H9 (cell line): Measurements from ENCODE around the gene KCNIP4. TPM values are rescaled to one million over a fixed set of nuclear protein-coding genes. Genes with fewer than 3 reads are reported as not detected.
A peak's percentile ranks its signal among the peaks of the same experiment; 100 is the strongest.

Experiments used
- DNase-seq: peaks from one replicate; pipeline ENCODE4 v3.0.0-alpha.2; 2017
- H2AFZ ChIP-seq: one replicate; pipeline ENCODE4 v1.6.1; 2013; ENCODE audit warnings: mild to moderate bottlenecking, low read length, control low read depth, moderate library complexity
- H2AK5ac ChIP-seq: 2 replicates; pipeline ENCODE4 v1.6.1; 2013; ENCODE audit warnings: low read length, control low read depth, mixed read lengths; ENCODE audit not compliant: insufficient read length
- H2BK120ac ChIP-seq: one replicate; pipeline ENCODE4 v1.6.1; 2013; ENCODE audit warnings: low read depth, mild to moderate bottlenecking, low read length, control low read depth, inconsistent platforms; ENCODE audit not compliant: poor library complexity, severe bottlenecking
- H2BK12ac ChIP-seq: 2 replicates; pipeline ENCODE4 v1.6.1; 2013; ENCODE audit warnings: low read length, control low read depth, mixed read lengths, low read depth; ENCODE audit not compliant: insufficient read length
- H2BK15ac ChIP-seq: 2 replicates; pipeline ENCODE4 v1.6.1; 2013; ENCODE audit warnings: low read depth, low read length, control low read depth
- H2BK20ac ChIP-seq: one replicate; pipeline ENCODE4 v1.6.1; 2013; ENCODE audit warnings: low read depth, mild to moderate bottlenecking, low read length, control low read depth, inconsistent platforms; ENCODE audit not compliant: poor library complexity, severe bottlenecking
- H2BK5ac ChIP-seq: 2 replicates; pipeline ENCODE4 v1.6.1; 2013; ENCODE audit warnings: low read length, control low read depth, mixed read lengths; ENCODE audit not compliant: insufficient read length
- H3K14ac ChIP-seq: 2 replicates; pipeline ENCODE4 v1.6.1; 2013; ENCODE audit warnings: low read length, control low read depth; ENCODE audit not compliant: insufficient read depth
- H3K18ac ChIP-seq: 2 replicates; pipeline ENCODE4 v1.6.1; 2013; ENCODE audit warnings: low read depth, mild to moderate bottlenecking, mixed read lengths, low read length, control low read depth; ENCODE audit not compliant: insufficient read length
- H3K23ac ChIP-seq: 2 replicates; pipeline ENCODE4 v1.6.1; 2013; ENCODE audit warnings: low read length, control low read depth, mixed read lengths, low read depth; ENCODE audit not compliant: insufficient read length
- H3K23me2 ChIP-seq: 2 replicates; pipeline ENCODE4 v1.6.1; 2013; ENCODE audit warnings: low read depth, mild to moderate bottlenecking, mixed read lengths, low read length, control low read depth; ENCODE audit not compliant: insufficient read length, poor library complexity, severe bottlenecking
- H3K27ac ChIP-seq: 2 replicates; pipeline ENCODE4 v1.5.1; 2013; ENCODE audit warnings: low read length, control low read depth, mixed read lengths, low read depth; ENCODE audit not compliant: insufficient read length
- H3K27me3 ChIP-seq: 2 replicates; pipeline ENCODE4 v1.6.1; 2013; ENCODE audit warnings: low read length, control low read depth, inconsistent platforms; ENCODE audit not compliant: insufficient read depth
- H3K4ac ChIP-seq: 2 replicates; pipeline ENCODE4 v1.6.1; 2013; ENCODE audit warnings: low read depth, mild to moderate bottlenecking, control low read depth, inconsistent platforms, low read length, moderate library complexity
- H3K4me1 ChIP-seq: 2 replicates; pipeline ENCODE4 v1.6.1; 2013; ENCODE audit warnings: low read length, control low read depth, inconsistent platforms; ENCODE audit not compliant: insufficient read depth
- H3K4me2 ChIP-seq: 2 replicates; pipeline ENCODE4 v1.6.1; 2013; ENCODE audit warnings: low read length, control low read depth, mixed read lengths; ENCODE audit not compliant: insufficient read length, insufficient read depth
- H3K56ac ChIP-seq: 2 replicates; pipeline ENCODE4 v1.6.1; 2013; ENCODE audit warnings: low read depth, mild to moderate bottlenecking, mixed read lengths, low read length, control low read depth; ENCODE audit not compliant: insufficient read length
- H3K79me1 ChIP-seq: 2 replicates; pipeline ENCODE4 v1.6.1; 2013; ENCODE audit warnings: low read depth, mild to moderate bottlenecking, moderate library complexity, low read length, control low read depth, inconsistent platforms; ENCODE audit not compliant: insufficient read depth, poor library complexity, severe bottlenecking
- H3K79me2 ChIP-seq: 2 replicates; pipeline ENCODE4 v1.6.1; 2013; ENCODE audit warnings: low read length, control low read depth, inconsistent platforms; ENCODE audit not compliant: insufficient read depth
- H3K9ac ChIP-seq: 2 replicates; pipeline ENCODE4 v1.6.1; 2013; ENCODE audit warnings: low read length, control low read depth, mixed read lengths; ENCODE audit not compliant: insufficient read length; ENCODE audit errors: extremely low read depth
- H3K9me3 ChIP-seq: one replicate; pipeline ENCODE4 v1.6.1; 2013; ENCODE audit warnings: low read depth, low read length, inconsistent platforms; ENCODE audit not compliant: control insufficient read depth
- H3T11ph ChIP-seq: one replicate; pipeline ENCODE4 v1.6.1; 2013; ENCODE audit warnings: mild to moderate bottlenecking, low read length, control low read depth, inconsistent platforms
- H4K20me1 ChIP-seq: one replicate; pipeline ENCODE4 v1.6.1; 2013; ENCODE audit not compliant: control insufficient read depth, insufficient read length, insufficient read depth
- H4K5ac ChIP-seq: 2 replicates; pipeline ENCODE4 v1.6.1; 2013; ENCODE audit warnings: low read depth, mild to moderate bottlenecking, mixed read lengths, low read length, control low read depth; ENCODE audit not compliant: insufficient read length
- H4K8ac ChIP-seq: replicated peaks from 2 replicates; pipeline ENCODE4 v1.6.1; 2013; ENCODE audit warnings: low read length, control low read depth, mixed read lengths, low read depth; ENCODE audit not compliant: insufficient read length
- H4K91ac ChIP-seq: 2 replicates; pipeline ENCODE4 v1.6.1; 2013; ENCODE audit warnings: low read depth, mild to moderate bottlenecking, moderate library complexity, mixed read lengths, low read length, control low read depth; ENCODE audit not compliant: insufficient read length
- H3K27ac Mint-ChIP-seq, 3 experiments: 2 replicates in 2 of 3; 3 replicates in 1 of 3; pipeline ENCODE4 v1.8.0; 2020 to 2021; ENCODE audit warnings: mixed read lengths in 3 of 3, mild to moderate bottlenecking in 1 of 3, moderate library complexity in 1 of 3
- H3K27me3 Mint-ChIP-seq: 2 replicates; pipeline ENCODE4 v1.8.0; 2021; ENCODE audit warnings: low read depth, mild to moderate bottlenecking, moderate library complexity, mixed read lengths
- H3K36me3 Mint-ChIP-seq, 3 experiments: 2 replicates in 2 of 3; 3 replicates in 1 of 3; pipeline ENCODE4 v1.8.0; 2020 to 2021; ENCODE audit warnings: low read depth in 3 of 3, mixed read lengths in 3 of 3; ENCODE audit not compliant: insufficient read depth in 1 of 3
- H3K4me1 Mint-ChIP-seq, 2 experiments: 2 replicates each; pipeline ENCODE4 v1.8.0; 2020; ENCODE audit warnings: mixed read lengths in 2 of 2
- H3K4me3 Mint-ChIP-seq, 2 experiments: 2 replicates in 1 of 2; 3 replicates in 1 of 2; pipeline ENCODE4 v1.8.0; 2020 to 2021; ENCODE audit warnings: mild to moderate bottlenecking in 2 of 2, mixed read lengths in 2 of 2, moderate library complexity in 1 of 2
- H3K9me3 Mint-ChIP-seq, 2 experiments: 2 replicates in 1 of 2; 3 replicates in 1 of 2; pipeline ENCODE4 v1.8.0; 2020; ENCODE audit warnings: mild to moderate bottlenecking in 2 of 2, mixed read lengths in 2 of 2, moderate library complexity in 1 of 2
- WGBS: extraction: QIAGEN DNeasy Blood & Tissue Kit; methylation state at CpG from one replicate; pipeline ENCODE4 v1.1.7; 2013; ENCODE audit warnings: missing lambda C conversion rate, low lambda C conversion rate, mixed read lengths; ENCODE audit not compliant: insufficient read length; ENCODE audit errors: extremely low coverage; 5-methylcytosine and 5-hydroxymethylcytosine counted together
- total RNA-seq: library from RNA; stranded (reverse); gene quantifications from 2 replicates; pipeline ENCODE4 v1.2.1, GENCODE V29; 2021
- TF ChIP-seq, protein P1 (sequence below): fragments of 200-600 bp; sonication (generic); conservative IDR thresholded peaks from 3 replicates; pipeline ENCODE4 v1.8.0; 2021; ENCODE audit warnings: antibody characterized with exemption, mild to moderate bottlenecking

Gene KCNIP4
- total RNA-seq, 1 experiment from 2014 or later = not detected

DNA sequence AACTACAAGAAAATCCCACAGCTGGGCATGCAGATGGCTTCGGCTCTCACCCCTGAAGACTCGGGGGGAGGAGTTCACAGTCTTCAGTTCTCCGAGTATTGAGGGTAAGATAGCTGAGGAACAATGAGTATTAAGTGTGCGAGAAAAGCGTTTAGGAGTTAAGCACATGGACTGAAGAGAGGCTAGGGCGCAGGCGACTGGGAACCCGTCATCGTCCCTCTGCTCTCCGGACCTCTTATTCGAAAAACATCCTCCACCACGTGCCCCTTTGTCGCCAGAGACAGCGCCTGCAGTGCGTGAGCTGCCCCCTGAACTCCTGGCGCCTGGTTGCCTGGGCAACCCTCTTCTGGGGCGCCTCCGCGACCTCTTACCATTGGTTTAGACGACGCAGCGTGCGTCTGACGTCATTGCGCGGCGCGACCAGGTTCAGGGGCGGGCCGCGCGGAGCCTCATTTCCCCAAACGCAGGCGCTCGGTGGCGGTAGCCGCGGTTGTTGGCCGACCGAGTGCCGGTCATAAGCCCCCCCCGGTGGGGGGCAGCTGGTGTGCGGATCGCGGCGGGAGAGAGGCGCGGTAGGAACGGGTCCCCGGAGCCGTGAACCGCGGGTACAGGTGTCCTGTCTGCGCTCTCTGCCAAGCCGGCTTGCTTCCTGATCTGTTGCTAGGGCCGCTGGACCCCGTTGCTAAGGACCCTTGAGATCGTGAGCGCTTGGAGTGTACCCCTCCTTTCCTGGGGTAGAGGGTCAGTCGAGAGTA, 1248.4 kb downstream of the KCNIP4 start, which contains the start of gene PACRGL:
PACRGL (plus strand) TSS at position 452 of the 755 bp plus-strand sequence. CDS start 4,024 bp downstream, outside the sequence.
- Histone ChIP-seq H2BK12ac (peak within 1 kb of the TSS; percentile 45), H3K79me1 (no peaks in the 10 kb centered on the region), H3K4ac (no peak within 1 kb of the TSS), H4K20me1 (no peaks in the 10 kb centered on the region), H3K27ac (no peak within 1 kb of the TSS), H2AFZ (peak within 1 kb of the TSS; percentile 93), H3K18ac (peak within 1 kb of the TSS; percentile 75), H3T11ph (no peak within 1 kb of the TSS), H3K23ac (no peak within 1 kb of the TSS), H3K56ac (no peak within 1 kb of the TSS), H2BK5ac (no peak within 1 kb of the TSS), H4K91ac (no peak within 1 kb of the TSS), H3K4me1 (peaks cover 3% of the 10 kb centered on the region; the same call in 1 of the 2 replicates), H4K5ac (peak within 1 kb of the TSS; percentile 68), H3K23me2 (no peaks in the 10 kb centered on the region), H3K4me2 (peak within 1 kb of the TSS; percentile 79), H2BK20ac (no peak within 1 kb of the TSS), H3K79me2 (peaks cover 5% of the 10 kb centered on the region; the same call in 1 of the 2 replicates), H3K27me3 (no peaks in the 10 kb centered on the region), H3K9me3 (no peaks in the 10 kb centered on the region), H2BK15ac (no peak within 1 kb of the TSS), H2BK120ac (no peak within 1 kb of the TSS), H2AK5ac (no peak within 1 kb of the TSS), H3K9ac (peak within 1 kb of the TSS; percentile 82), H4K8ac (no peak within 1 kb of the TSS), H3K14ac (peak within 1 kb of the TSS; percentile 91; the same call in 1 of the 2 replicates)
- no CpG with 5 or more reads among the region's 60 CpGs for WGBS
- no peaks in the 10 kb centered on the region; the same call in 1 of the 2 replicates for H3K27me3 Mint-ChIP-seq
- peak; percentile 97 for DNase-seq
- peaks cover 7 to 15% (median 10%) of the 10 kb centered on the region in 3 experiments; a peak in 5 of 7 replicates for H3K36me3 Mint-ChIP-seq
- H3K4me1 Mint-ChIP-seq = peaks cover 9 to 15% of the 10 kb centered on the region in 2 experiments
- peak within 1 kb of the TSS; percentile 83 to 99 (median 92) for H3K27ac Mint-ChIP-seq
- peak within 1 kb of the TSS; percentile 86 to 89 for H3K4me3 Mint-ChIP-seq
- no peaks in the 10 kb centered on the region; a peak in 1 of 5 replicates for H3K9me3 Mint-ChIP-seq
- TF ChIP-seq, protein P1, sequence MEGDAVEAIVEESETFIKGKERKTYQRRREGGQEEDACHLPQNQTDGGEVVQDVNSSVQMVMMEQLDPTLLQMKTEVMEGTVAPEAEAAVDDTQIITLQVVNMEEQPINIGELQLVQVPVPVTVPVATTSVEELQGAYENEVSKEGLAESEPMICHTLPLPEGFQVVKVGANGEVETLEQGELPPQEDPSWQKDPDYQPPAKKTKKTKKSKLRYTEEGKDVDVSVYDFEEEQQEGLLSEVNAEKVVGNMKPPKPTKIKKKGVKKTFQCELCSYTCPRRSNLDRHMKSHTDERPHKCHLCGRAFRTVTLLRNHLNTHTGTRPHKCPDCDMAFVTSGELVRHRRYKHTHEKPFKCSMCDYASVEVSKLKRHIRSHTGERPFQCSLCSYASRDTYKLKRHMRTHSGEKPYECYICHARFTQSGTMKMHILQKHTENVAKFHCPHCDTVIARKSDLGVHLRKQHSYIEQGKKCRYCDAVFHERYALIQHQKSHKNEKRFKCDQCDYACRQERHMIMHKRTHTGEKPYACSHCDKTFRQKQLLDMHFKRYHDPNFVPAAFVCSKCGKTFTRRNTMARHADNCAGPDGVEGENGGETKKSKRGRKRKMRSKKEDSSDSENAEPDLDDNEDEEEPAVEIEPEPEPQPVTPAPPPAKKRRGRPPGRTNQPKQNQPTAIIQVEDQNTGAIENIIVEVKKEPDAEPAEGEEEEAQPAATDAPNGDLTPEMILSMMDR = no peak
